Ovary (tissue), 3 donors: ENCODE data around the gene TP73.

Experiments used
- CTCF ChIP-seq, 3 donors: fragments of 450-650 bp in 2 of 3; fragments of 200-600 bp in 1 of 3; IDR thresholded peaks; one replicate each; pipeline versions ENCODE4 v1.5.1 to v1.8.0; 2016 to 2022; ENCODE audit warnings: antibody characterized with exemption in 3 of 3, mild to moderate bottlenecking in 1 of 3
- EP300 ChIP-seq: sonication (generic); formaldehyde crosslinking; IDR thresholded peaks from one replicate; pipeline ENCODE4 v1.6.1; 2017; ENCODE audit warnings: antibody characterized with exemption
- POLR2A ChIP-seq: fragments of 450-650 bp; IDR thresholded peaks from one replicate; pipeline ENCODE4 v1.6.1; 2017; ENCODE audit warnings: antibody characterized with exemption, mild to moderate bottlenecking, moderate library complexity
- donor health status: DM: no; HTN: no; CAD: no.

DNA sequence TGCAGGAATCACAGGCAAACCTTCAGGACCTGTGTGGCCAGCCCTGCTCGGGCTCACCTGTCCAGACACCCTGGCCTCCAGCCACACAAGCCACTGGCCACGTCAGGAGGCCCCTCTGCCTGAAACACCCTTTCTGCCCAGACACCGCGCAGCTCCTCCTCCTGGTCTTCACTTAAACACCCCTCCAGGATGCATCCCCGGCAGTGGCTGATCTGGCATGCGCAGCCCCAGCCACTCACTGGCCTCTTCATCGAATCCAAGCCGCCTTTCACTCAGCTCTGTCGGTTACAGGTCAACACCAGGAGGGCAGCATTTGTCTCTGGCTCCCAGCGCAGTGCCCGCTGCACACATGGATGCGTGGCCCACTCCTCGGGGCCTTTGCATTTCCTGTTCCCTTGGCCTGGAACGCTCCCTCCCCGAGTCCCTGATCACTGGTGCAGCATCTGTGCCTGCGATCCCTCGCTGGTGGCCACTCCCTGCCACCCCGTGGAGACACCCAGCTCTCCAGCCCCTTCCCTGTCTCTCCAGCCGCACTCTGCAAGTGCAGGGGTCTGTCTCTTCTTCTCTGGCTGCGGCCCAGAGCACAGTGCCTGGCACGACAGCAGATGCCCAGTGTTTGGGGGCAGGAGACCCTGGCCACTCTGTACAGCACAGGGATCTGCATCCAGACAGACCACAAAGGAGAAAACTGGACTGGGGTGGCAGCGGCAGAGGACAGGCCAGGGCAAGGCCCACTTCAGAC, 18.1 kb upstream of the TP73 start:
- TF ChIP-seq POLR2A (no peak), EP300 (no peak), CTCF (IDR thresholded peaks at IDR 0.05) (no peak)
